K562 (cell line): Measurements from ENCODE around the gene PSMA1. TPM values are rescaled to one million over a fixed set of nuclear protein-coding genes. Genes with fewer than 3 reads are reported as not detected.

ENCODE experiments used
- ATAC-seq: fragments of 200-7000 bp; cut with Tn5 transposase; 3 replicates; pipeline ENCODE4 v1.9.1; 2020; ENCODE audit warnings: moderate library complexity
- BruUV-seq: library from RNA; stranded (reverse); fragments of 400-500 nt; replicated peaks from 2 replicates; lab custom pipeline; 2021; lab: Mats Ljungman, UMichigan
- CTCF ChIA-PET: fragments of 300-600 bp; formaldehyde crosslinking; extraction: SDS; loops from one replicate; lab custom pipeline; 2021; ENCODE audit warnings: low intra/inter-chr PET ratio; lab: Yijun Ruan, JAX
- POLR2A ChIA-PET: fragments of 300-600, 350-650 bp; sonication (Branson Sonifier 250); formaldehyde crosslinking; extraction: SDS; loops from one replicate; lab custom pipeline; 2021; ENCODE audit warnings: antibody characterized with exemption, inconsistent platforms; lab: Yijun Ruan, JAX
- DNase-seq, 4 experiments: peaks; one replicate each; pipeline versions ENCODE4 v3.0.0 to v3.0.0-alpha.2; 2011 to 2018; ENCODE audit warnings: low spot score in 3 of 4, mixed read lengths in 3 of 4; ENCODE audit errors: extremely low read depth in 1 of 4
- FAIRE-seq: peaks from 2 replicates; lab custom pipeline; 2011; peaks lifted over from hg19 to GRCh38; lab: Jason Lieb, UNC
- H2AFZ ChIP-seq: 2 replicates; pipeline ENCODE4 v1.6.0; 2011; ENCODE audit warnings: low read depth, low read length, control low read depth, inconsistent platforms
- H3K27ac ChIP-seq: fragments of 200-600 bp; 3 replicates; pipeline ENCODE4 v1.8.0; 2011; ENCODE audit warnings: low read depth, mild to moderate bottlenecking, control low read depth, inconsistent platforms, low read length, moderate library complexity, mixed read lengths; ENCODE audit errors: extremely low read depth
- H3K27me3 ChIP-seq, 2 experiments: fragments of 300-600 bp in 1 of 2; 2 replicates in 1 of 2; 3 replicates in 1 of 2; pipeline versions ENCODE4 v1.6.0 to v1.8.0; 2011; ENCODE audit warnings: inconsistent platforms in 2 of 2, low read length in 2 of 2, mild to moderate bottlenecking in 1 of 2, mixed read lengths in 1 of 2, moderate library complexity in 1 of 2; ENCODE audit not compliant: control insufficient read depth in 2 of 2, insufficient read depth in 2 of 2
- H3K36me3 ChIP-seq: fragments of 300-600 bp; 3 replicates; pipeline ENCODE4 v1.8.0; 2011; ENCODE audit warnings: mild to moderate bottlenecking, low read length, inconsistent platforms; ENCODE audit not compliant: control insufficient read depth, insufficient read depth
- H3K4me1 ChIP-seq, 2 experiments: fragments of 200-600 bp in 1 of 2; replicated peaks in 1 of 2; 2 replicates in 1 of 2; 3 replicates in 1 of 2; pipeline versions ENCODE4 v1.5.1 to v1.8.0; 2011; ENCODE audit warnings: inconsistent platforms in 2 of 2, low read length in 2 of 2, mild to moderate bottlenecking in 1 of 2, mixed read lengths in 1 of 2, moderate library complexity in 1 of 2; ENCODE audit not compliant: control insufficient read depth in 2 of 2, insufficient read depth in 2 of 2
- H3K4me2 ChIP-seq: 2 replicates; pipeline ENCODE4 v1.6.1; 2011; ENCODE audit warnings: low read length, control low read depth, inconsistent platforms, mixed read lengths; ENCODE audit not compliant: insufficient read depth
- H3K4me3 ChIP-seq: fragments of 200-600 bp; sonication (generic), shearing (Covaris generic); 2 replicates; pipeline ENCODE4 v1.5.1; 2016; ENCODE audit warnings: control low read depth, inconsistent platforms
- H3K79me2 ChIP-seq: fragments of 200-600 bp; 3 replicates; pipeline ENCODE4 v1.8.0; 2011; ENCODE audit warnings: low read length, inconsistent platforms; ENCODE audit not compliant: control insufficient read depth, insufficient read depth
- H3K9ac ChIP-seq, 2 experiments: 2 replicates each; pipeline versions ENCODE4 v1.6.0 to v1.6.1; 2011; ENCODE audit warnings: low read depth in 2 of 2, low read length in 2 of 2, control low read depth in 1 of 2, inconsistent platforms in 1 of 2, mild to moderate bottlenecking in 1 of 2, mixed read lengths in 1 of 2; ENCODE audit not compliant: insufficient read depth in 1 of 2
- H3K9me1 ChIP-seq: one replicate; pipeline ENCODE4 v1.6.0; 2011; ENCODE audit warnings: inconsistent platforms, mild to moderate bottlenecking, low read length, moderate library complexity; ENCODE audit not compliant: control insufficient read depth, insufficient read depth
- H3K9me3 ChIP-seq: replicated peaks from 2 replicates; pipeline ENCODE4 v1.5.1; 2011; ENCODE audit warnings: low read depth, low read length, inconsistent platforms; ENCODE audit not compliant: control insufficient read depth, insufficient read depth
- H4K20me1 ChIP-seq: replicated peaks from 2 replicates; pipeline ENCODE4 v1.6.1; 2011; ENCODE audit warnings: low read length, inconsistent platforms, mixed read lengths; ENCODE audit not compliant: control insufficient read depth, insufficient read depth
- CREB3L1 ChIP-seq: fragments of 450-650 bp; IDR thresholded peaks from 2 replicates; pipeline ENCODE4 v1.6.1; 2014; ENCODE audit warnings: low read depth, mild to moderate bottlenecking, moderate library complexity, borderline replicate concordance
- YY1 ChIP-seq, 3 experiments: IDR thresholded peaks; 2 replicates each; pipeline ENCODE4 v1.6.1; 2011; ENCODE audit warnings: low read length in 2 of 3, mild to moderate bottlenecking in 2 of 3, moderate library complexity in 2 of 3, borderline replicate concordance in 1 of 3, control low read depth in 1 of 3, low read depth in 1 of 3; ENCODE audit not compliant: insufficient read depth in 3 of 3, insufficient replicate concordance in 2 of 3, control insufficient read depth in 1 of 3, insufficient read length in 1 of 3; ENCODE audit errors: extremely low read depth in 1 of 3
- ZEB2 ChIP-seq: fragments of 450-650 bp; IDR thresholded peaks from 2 replicates; pipeline ENCODE4 v1.6.1; 2016
- WGBS: fragments of 100-300 bp; shearing (Covaris generic); methylation state at CpG from one replicate; pipeline ENCODE4 v1.1.6; 2016; ENCODE audit warnings: low coverage, mixed read lengths; ENCODE audit not compliant: insufficient coverage; ENCODE audit errors: missing lambda C conversion rate; 5-methylcytosine and 5-hydroxymethylcytosine counted together
- in situ Hi-C: fragments of 300-500 bp; cut with MboI; formaldehyde crosslinking; loops from 4 replicates; pipeline ENCODE4 v1.15.0; 2018; ENCODE audit warnings: inconsistent platforms, mixed read lengths
- intact Hi-C: fragments of 100-400 bp; cut with micrococcal nuclease; formaldehyde crosslinking; loops from 2 replicates; pipeline ENCODE4 v1.14.2; 2022
- polyA plus RNA-seq, 8 experiments: library from polyadenylated mRNA; depleted of rRNA in 4 of 8; stranded (reverse) in 5 of 8; unstranded in 3 of 8; fragments of >200 nt; fragmentation: Nextera tagmentation in 2 of 8; fragmentation: Illumina TruSeq in 1 of 8; extraction: Ambion mirVana in 2 of 8; extraction: Trizol in 1 of 8; gene quantifications; 2 replicates each; pipeline versions ENCODE4 v1.2.1 to v1.2.3, GENCODE V29; 2011 to 2014; ENCODE audit warnings: inconsistent platforms in 1 of 8, missing spikeins in 1 of 8
- total RNA-seq, 7 experiments: library from RNA; depleted of rRNA in 6 of 7; stranded (reverse); fragments of >200 nt in 6 of 7; fragmentation: Illumina TruSeq in 2 of 7; extraction: Trizol in 2 of 7; gene quantifications; 2 replicates each; pipeline versions ENCODE4 v1.2.1 to v1.2.3, GENCODE V29; 2011 to 2021; ENCODE audit warnings: low replicate concordance in 1 of 7

The PSMA1 gene
- total and polyA plus RNA-seq, 9 of the 15 experiments (the other 6 are each of a cell fraction or from before 2014, with no cell fraction given) = 283 to 1,007 (median 424) TPM

- intact Hi-C loops = no loop called here
- ATAC-seq (no peak), DNase-seq (no peak), FAIRE-seq (no peak)
- Histone ChIP-seq H3K4me1 (no peaks in the 10 kb centered on the region), H3K9me1 (no peaks in the 10 kb centered on the region), H3K9ac (no peak overlapping the region), H3K4me3 (no peak overlapping the region), H3K4me2 (no peak overlapping the region), H3K27ac (no peak overlapping the region), H4K20me1 (no peaks in the 10 kb centered on the region), H3K9me3 (no peaks in the 10 kb centered on the region), H2AFZ (no peak overlapping the region), H3K36me3 (peaks cover 16% of the 10 kb centered on the region; the same call in 2 of the 3 replicates), H3K27me3 (no peaks in the 10 kb centered on the region), H3K79me2 (no peaks in the 10 kb centered on the region)
- in situ Hi-C loops = no loop called here
- 83% methylated on average over 3 of the region's 3 CpGs for whole genome bisulfite sequencing
- CTCF ChIA-PET = interaction anchor here (0.5 kb wide), 1 partner anchor 408 kb away, joined by 3 read pairs; no protein-coding TSS in a partner anchor
- TF ChIP-seq ZEB2 (no peak), YY1 (IDR thresholded peaks at IDR 0.05; ENCODE audit: borderline replicate concordance in 1 of 3, control insufficient read depth in 1 of 3, extremely low read depth in 1 of 3, insufficient read depth in 3 of 3, insufficient read length in 1 of 3, insufficient replicate concordance in 2 of 3, low read depth in 1 of 3, low read length in 2 of 3) (no peak), CREB3L1 (no peak)
- no TSS peak for BruUV-seq
- POLR2A ChIA-PET = interaction anchor here (1.0 kb wide), 1 partner anchor 9 kb away, joined by 4 read pairs; no protein-coding TSS in a partner anchor
Observed at GRCh38 chr11:14567064-14567651, 47.0 kb upstream of the PSMA1 start.
